GM19238 (cell line): Measurements from ENCODE around the gene SEH1L.
A peak's percentile ranks its signal among the peaks of the same experiment; 100 is the strongest.
"Not testable (repeated sequence)": the region's sequence is repeated elsewhere in the genome, so short reads cannot be mapped to it uniquely, and the experiment has no call there.

Experiments used
- DNase-seq: peaks from one replicate; pipeline ENCODE4 v3.0.0; 2011; ENCODE audit warnings: low spot score; ENCODE audit not compliant: insufficient read length

Gene SEH1L

GRCh38 chr18:12939162-12939561 lies 8.6 kb upstream of the SEH1L start:
- DNase-seq: no peak

DNA sequence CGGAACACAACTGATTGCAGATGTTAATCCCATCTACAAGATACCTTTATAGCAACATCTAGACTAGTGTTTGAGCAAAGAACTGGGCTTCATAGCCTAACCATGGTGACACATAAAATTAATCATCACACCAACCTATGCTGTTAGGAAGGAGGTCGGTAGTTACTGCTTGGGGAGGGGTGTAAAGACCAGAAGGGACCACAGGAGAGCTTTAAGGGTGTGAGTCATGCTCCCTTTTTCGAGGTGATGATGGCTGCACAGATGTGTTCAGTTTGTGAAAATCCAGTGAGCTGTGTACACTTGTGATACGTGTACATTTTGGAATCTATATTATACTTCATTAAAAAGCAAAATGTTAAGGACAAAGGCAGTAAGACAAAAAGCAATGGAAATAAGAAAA lies 4.6 kb upstream of the SEH1L start:
- DNase-seq: no peak

GRCh38 chr18:12944709-12945108 lies 3.1 kb upstream of the SEH1L start:
- no peak for DNase-seq

GRCh38 chr18:12946549-12947284 lies 1.1 kb upstream of the SEH1L start:
- DNase-seq: no peak

DNA sequence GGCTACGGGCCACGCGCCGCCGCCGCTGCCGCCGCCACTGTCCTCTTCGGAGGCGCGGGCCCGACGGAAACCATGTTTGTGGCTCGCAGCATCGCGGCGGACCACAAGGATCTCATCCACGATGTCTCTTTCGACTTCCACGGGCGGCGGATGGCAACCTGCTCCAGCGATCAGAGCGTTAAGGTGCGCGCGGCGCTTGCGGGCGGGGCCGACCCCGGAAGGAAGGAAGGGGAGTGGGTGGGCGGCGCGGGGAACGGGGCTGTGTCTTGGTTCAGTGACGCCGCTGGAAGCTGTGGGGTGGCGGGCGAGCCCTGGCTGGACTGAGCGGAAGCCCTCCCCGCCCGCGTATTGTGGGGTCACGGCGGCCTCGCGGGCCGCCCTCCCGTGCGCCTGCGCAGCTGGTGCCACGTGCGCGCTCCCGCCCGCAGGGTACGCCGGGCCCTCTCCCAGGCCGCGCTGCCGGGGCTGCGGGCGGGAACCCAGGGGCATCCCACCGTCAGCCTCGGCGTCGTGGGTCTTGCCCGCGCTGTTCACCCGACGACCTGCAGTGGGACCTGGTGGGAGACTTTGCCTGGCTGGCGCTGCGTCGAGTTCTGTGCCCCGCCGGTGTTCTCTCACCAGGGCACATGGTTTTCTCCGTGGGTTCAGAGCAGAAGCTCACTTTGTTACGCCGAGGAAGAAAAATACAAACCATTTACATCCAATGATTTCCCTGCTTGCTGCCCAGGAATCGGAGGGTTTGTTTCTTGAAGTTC lies 416 bp downstream of the SEH1L start:
- peak; percentile 76 for DNase-seq

GRCh38 chr18:12958478-12958877 lies 10.7 kb downstream of the SEH1L start:
- DNase-seq: no peak

DNA sequence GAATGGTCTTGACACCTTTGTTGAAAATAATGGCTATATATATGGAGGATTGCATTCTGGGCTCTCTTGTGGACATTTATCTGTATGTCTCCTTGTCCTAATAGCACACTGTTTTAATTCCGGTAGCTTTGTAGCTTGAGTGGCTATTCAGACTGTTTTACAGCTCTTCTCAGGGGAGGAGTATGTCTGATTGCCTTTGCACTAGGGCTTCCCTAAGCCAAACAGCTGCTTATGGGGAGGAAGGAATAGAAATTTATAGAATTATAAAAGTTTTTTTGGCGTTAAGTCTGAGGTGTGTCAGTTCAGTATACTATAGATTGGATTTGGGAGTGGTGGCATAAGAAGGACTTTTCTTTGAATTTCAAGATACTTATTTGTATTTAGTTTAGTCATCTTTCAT lies 12.6 kb downstream of the SEH1L start:
- no peak for DNase-seq

GRCh38 chr18:12960853-12961397 lies 13.1 kb downstream of the SEH1L start:
- no peak for DNase-seq

DNA sequence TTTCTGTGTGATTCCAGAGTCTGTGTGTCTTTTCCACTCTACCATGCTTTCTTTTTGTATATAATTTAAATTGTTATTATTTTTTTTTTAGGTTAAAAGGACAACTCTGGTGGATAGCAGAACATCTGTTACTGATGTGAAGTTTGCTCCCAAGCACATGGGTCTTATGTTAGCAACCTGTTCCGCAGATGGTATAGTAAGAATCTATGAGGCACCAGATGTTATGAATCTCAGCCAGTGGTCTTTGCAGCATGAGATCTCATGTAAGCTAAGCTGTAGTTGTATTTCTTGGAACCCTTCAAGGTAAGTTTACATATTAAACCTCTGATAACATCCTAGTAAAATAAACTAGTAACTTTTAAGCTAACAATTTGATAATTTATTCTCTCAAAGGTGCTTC lies 15.3 kb downstream of the SEH1L start:
- DNase-seq: no peak

GRCh38 chr18:12968115-12968514 lies 20.3 kb downstream of the SEH1L start:
- DNase-seq: no peak

- DNase-seq: no peak
Measured at GRCh38 chr18:12968619-12969018, 20.8 kb downstream of the SEH1L start.

DNA sequence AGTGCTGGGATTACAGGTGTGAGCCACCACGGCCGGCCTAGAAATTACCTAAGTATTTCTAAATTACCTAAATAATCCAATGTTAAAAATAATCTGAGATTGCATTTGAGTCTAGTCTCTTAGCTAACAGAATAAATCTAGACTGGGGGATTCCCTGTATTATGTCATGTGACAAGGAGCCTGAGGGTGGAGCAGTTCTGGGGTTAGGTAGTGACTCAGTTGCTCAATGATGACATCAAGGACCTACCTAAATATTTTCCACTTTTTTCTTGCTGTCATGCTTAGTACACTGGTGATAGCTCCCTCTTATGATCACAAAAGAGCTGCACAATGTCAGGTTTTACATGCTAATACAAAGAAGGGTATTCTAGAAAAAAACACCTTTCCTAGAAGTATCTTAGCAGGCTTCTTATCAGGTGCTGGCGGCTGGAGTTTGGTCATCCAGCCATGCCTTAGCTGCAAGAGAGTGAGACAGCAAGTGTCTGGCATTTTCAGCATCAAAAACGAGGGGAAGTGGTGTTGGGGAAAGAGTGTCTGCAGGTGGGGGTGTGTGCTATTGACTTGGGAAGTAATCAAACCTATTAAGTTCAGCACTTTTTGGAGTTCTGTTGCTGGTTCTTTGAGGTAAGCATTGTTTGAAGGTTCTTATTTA lies 25.9 kb downstream of the SEH1L start:
- DNase-seq: no peak

- no peak for DNase-seq
Measured at GRCh38 chr18:12975488-12975887, 27.7 kb downstream of the SEH1L start.

DNA sequence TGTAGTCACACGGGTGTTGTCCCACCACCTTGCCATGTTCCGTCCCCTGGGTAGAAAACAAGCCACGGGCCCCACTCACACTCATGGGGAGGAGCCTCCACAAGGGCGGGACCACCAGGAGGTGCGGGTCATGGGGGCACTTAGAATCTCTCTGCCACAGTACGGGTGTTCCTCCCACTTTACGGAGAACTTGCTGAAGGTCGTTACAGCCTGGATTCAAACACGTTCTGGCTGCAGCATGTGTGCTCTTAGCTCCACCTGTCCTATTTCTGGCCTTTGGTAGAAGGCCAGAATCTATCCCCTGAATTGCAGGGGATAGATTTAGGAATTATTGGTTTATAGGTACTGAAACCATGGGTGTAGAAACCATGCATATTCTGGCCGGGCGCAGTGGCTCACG lies 28.5 kb downstream of the SEH1L start:
- DNase-seq: no peak

DNA sequence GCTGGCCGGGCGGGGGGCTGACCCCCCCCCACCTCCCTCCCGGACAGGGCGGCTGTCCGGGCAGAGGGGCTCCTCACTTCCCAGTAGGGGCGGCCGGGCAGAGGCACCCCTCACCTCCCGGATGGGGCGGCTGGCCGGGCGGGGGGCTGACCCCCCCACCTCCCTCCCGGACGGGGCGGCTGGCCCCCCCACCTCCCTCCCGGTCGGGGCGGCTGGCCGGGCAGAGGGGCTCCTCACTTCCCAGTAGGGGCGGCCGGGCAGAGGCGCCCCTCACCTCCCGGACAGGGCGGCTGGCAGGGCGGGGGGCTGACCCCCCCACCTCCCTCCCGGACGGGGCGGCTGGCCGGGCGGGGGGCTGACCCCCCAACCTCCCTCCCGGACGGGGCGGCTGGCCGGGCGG lies 32.3 kb downstream of the SEH1L start:
- DNase-seq: not testable (repeated sequence)

- no peak for DNase-seq
Measured at GRCh38 chr18:12989397-12990122, 41.7 kb downstream of the SEH1L start.

DNA sequence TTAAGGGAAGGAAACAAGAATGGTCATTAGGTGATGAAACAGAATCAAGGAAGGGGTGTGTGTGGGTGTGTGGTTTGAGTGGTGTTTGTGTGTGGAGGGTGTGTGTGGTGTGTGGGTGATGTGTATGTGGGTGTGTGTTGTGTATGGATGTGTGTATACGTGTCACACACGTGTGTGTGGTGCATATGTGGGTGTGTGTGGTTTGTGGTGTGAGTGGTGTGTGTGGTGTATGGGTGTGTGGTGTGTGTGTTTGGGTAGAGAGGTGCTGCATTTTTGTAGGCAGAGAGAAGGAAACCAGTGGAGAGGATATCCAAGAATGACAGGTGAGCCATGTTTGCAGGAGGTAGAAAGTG lies 42.3 kb downstream of the SEH1L start:
- no peak for DNase-seq

DNA sequence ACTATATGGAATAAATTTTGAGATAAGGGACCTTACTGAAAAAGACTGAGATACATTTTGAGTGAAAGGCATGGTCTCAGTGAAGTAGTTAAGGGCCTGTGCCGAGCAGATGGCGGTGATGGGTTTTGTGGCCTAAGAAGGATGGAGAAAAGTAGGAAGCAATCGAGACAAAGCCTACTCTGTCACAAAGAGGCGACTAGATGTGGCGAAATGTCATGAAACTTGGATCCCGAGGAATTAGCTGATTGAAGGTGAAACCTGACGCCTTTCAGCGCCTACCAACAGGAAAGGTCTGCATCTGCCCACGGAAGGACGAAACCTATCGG lies 42.8 kb downstream of the SEH1L start:
- DNase-seq: no peak

DNA sequence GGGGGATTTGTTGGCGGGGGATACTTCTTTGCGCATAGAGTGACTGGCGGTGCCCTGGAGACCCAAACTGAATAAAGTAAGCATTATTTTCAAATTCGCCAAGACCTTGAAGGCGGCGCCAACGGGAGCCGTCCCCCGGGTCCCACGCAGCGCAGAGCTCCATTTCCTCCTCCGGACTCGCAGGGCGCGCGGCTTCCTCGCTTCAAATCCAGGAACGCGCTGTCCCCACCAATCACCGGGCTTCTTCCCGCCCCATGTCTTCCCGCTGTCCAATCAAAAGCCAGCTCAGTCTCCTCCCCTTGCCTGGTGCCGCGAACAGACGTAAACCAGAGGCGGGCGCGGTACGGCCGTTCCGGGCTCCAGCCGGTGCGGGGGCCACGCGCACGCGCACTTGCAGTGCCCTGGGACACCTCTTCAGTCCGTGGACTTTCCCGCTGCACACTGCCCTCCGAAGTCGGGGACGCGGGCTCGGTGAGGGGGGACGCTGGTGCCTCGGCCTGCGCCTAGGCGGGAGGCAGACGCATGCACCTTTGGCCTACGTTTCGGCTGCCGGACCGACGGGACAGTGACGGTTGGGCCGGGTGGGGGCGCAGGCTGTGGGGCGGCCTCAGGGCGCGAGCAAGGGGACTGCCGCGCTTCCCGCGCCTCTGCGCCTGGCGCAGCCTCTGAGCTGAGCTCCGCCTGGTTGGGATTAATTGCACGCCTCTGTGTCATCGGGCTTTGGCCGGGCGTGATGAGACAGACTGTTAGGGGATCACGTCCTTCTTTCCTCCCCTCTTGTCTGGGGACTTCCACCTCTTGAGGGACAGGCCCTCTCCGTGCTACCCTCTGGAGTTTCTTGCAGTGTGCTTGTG lies 43.4 kb downstream of the SEH1L start, which contains the start of gene CEP192:
Gene CEP192 (plus strand): TSS at position 396 of the 854 bp plus-strand sequence. CDS start 8,063 bp downstream, outside the sequence.
- DNase-seq: peak; percentile 81

GRCh38 chr18:12991821-12992179 lies 44.0 kb downstream of the SEH1L start:
- DNase-seq: no peak

- DNase-seq: no peak
Measured at GRCh38 chr18:12993439-12993838, 45.6 kb downstream of the SEH1L start.
